ENCODE results near the gene SCLT1. TPM values are rescaled to one million over a fixed set of nuclear protein-coding genes. Genes with fewer than 3 reads are reported as not detected.

SCLT1 gene
- total RNA-seq, 1 experiment from 2014 or later: 11.3 TPM

- Histone ChIP-seq H2AK5ac (ENCODE audit: insufficient read length, low read length) (no peak overlapping the region), H2BK12ac (ENCODE audit: insufficient read length, low read depth, low read length) (no peak overlapping the region), H3K79me2 (ENCODE audit: insufficient read depth, low read length) (peaks cover 10% of the 10 kb centered on the region; the same call in 1 of the 2 replicates), H3K27me3 (ENCODE audit: insufficient read depth, low read length) (no peaks in the 10 kb centered on the region), H4K91ac (ENCODE audit: insufficient read length, low read depth, low read length) (no peak overlapping the region), H3K9ac (ENCODE audit: extremely low read depth, insufficient read length, low read length) (no peak overlapping the region), H3K4me1 (ENCODE audit: insufficient read depth, low read length) (peaks cover 10% of the 10 kb centered on the region; the same call in 1 of the 2 replicates), H3K23ac (ENCODE audit: insufficient read length, low read depth, low read length) (no peak overlapping the region), H3K9me3 (ENCODE audit: control insufficient read depth, low read depth, low read length) (no peaks in the 10 kb centered on the region), H3K4me2 (ENCODE audit: insufficient read depth, insufficient read length, low read length) (no peak overlapping the region), H3K27ac (ENCODE audit: insufficient read length, low read depth, low read length) (no peak overlapping the region), H3K56ac (ENCODE audit: insufficient read length, low read depth, low read length) (no peak overlapping the region), H4K20me1 (ENCODE audit: control insufficient read depth, insufficient read depth, insufficient read length) (peaks cover 2% of the 10 kb centered on the region), H2BK15ac (ENCODE audit: low read depth, low read length) (no peak overlapping the region), H3K14ac (ENCODE audit: insufficient read depth, low read length) (no peak overlapping the region), H4K8ac (replicated peaks; ENCODE audit: insufficient read length, low read depth, low read length) (no peak overlapping the region), H2BK20ac (ENCODE audit: low read depth, low read length, poor library complexity, severe bottlenecking) (no peak overlapping the region), H2BK120ac (ENCODE audit: low read depth, low read length, poor library complexity, severe bottlenecking) (no peak overlapping the region), H3K18ac (ENCODE audit: insufficient read length, low read depth, low read length) (no peak overlapping the region), H3T11ph (ENCODE audit: low read length) (no peak overlapping the region), H4K5ac (ENCODE audit: insufficient read length, low read depth, low read length) (no peak overlapping the region), H3K23me2 (ENCODE audit: insufficient read length, low read depth, low read length, poor library complexity, severe bottlenecking) (no peaks in the 10 kb centered on the region), H3K79me1 (ENCODE audit: insufficient read depth, low read depth, low read length, poor library complexity, severe bottlenecking) (peaks cover 8% of the 10 kb centered on the region), H2BK5ac (ENCODE audit: insufficient read length, low read length) (no peak overlapping the region), H3K4ac (ENCODE audit: low read depth, low read length) (no peak overlapping the region), H2AFZ (ENCODE audit: low read length) (no peak overlapping the region)
- no CpG with 5 or more reads among the region's 13 CpGs for whole genome bisulfite sequencing (ENCODE audit: extremely low coverage, insufficient read length, low lambda C conversion rate)
- Mint-ChIP-seq H3K27me3 (ENCODE audit: low read depth) (peaks cover 3% of the 10 kb centered on the region; the same call in 1 of the 2 replicates), H3K4me3 (no peak overlapping the region), H3K36me3 (ENCODE audit: insufficient read depth in 1 of 3, low read depth in 3 of 3) (peaks cover 72 to 98% (median 95%) of the 10 kb centered on the region in 3 experiments), H3K27ac (peak overlapping the region in 2 of 3 experiments; percentile 5 to 90; a peak in 2 of 7 replicates), H3K9me3 (no peaks in the 10 kb centered on the region; a peak in 1 of 5 replicates), H3K4me1 (peaks cover 47 to 60% of the 10 kb centered on the region in 2 experiments)
- no peak for TF ChIP-seq CTCF (conservative IDR thresholded peaks at IDR 0.05)
- no peak for DNase-seq
Observed at GRCh38 chr4:128861856-128862518, 231.4 kb downstream of the SCLT1 start.
